Gastroesophageal sphincter (tissue), 3 donors: ENCODE results near the gene TSHZ3.

ENCODE experiments used
- CTCF ChIP-seq, 4 experiments: fragments of 200-600 bp in 2 of 4; fragments of 450-650 bp in 2 of 4; sonication (generic) in 1 of 4; IDR thresholded peaks; one replicate each; pipeline ENCODE4 v1.5.1; 2017 to 2019; ENCODE audit warnings: antibody characterized with exemption in 4 of 4, mild to moderate bottlenecking in 2 of 4, moderate library complexity in 2 of 4
- POLR2A ChIP-seq, 2 donors: fragments of 450-650 bp; IDR thresholded peaks; one replicate each; pipeline ENCODE4 v1.6.1; 2017; ENCODE audit warnings: antibody characterized with exemption in 2 of 2, mild to moderate bottlenecking in 2 of 2, moderate library complexity in 1 of 2

DNA sequence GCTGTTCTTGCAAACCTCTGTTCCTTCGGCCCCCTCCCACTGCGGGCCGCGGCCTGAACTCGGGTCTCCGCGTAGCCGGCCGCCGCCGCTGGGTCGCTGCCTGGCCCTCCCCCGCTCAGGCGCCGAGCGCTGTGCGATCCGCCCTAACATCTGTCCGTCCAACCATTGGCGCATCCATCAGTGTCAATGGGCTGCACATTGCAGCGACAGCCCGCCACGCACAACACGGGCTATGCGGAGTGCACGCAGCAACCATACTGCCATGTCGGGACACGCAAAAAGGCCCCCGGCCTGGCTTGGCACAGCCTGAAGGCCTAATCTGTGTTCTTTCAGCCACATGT lies 2.6 kb upstream of the TSHZ3 start:
- TF ChIP-seq CTCF (IDR thresholded peaks at IDR 0.05): no peak
- no peak for TF ChIP-seq POLR2A (IDR thresholded peaks at IDR 0.05)
